ENCODE data around the gene SP8. TPM values are rescaled to one million over a fixed set of nuclear protein-coding genes. Genes with fewer than 3 reads are reported as not detected.

The SP8 gene
- polyA plus RNA-seq, 2 of the 4 experiments (the other 2 are of a cell fraction): not detected

- H3K9me3 ChIP-seq: no peaks in the 10 kb centered on the region
- CTCF ChIA-PET: interaction anchor here (0.6 to 1.0 kb wide), 2 partner anchors 54 to 220 kb away, joined by 3 read pairs; no protein-coding TSS in a partner anchor
- H3K4me2 ChIP-seq: no peak overlapping the region
- H3K27ac ChIP-seq: no peak overlapping the region
- H3K4me1 ChIP-seq: no peaks in the 10 kb centered on the region
- FAIRE-seq: no peak
- POLR2A ChIA-PET: no interaction called here
- TF ChIP-seq CHD2 (IDR thresholded peaks at IDR 0.05; ENCODE audit: low read length, partially characterized antibody) (no peak), NPAS2 (CRISPR knock-in tag; IDR thresholded peaks at IDR 0.05; ENCODE audit: borderline replicate concordance) (no peak), HOXA7 (CRISPR knock-in tag; IDR thresholded peaks at IDR 0.05) (no peak), E2F6 (IDR thresholded peaks at IDR 0.05; ENCODE audit: borderline replicate concordance, low read depth) (no peak), RNF2 (IDR thresholded peaks at IDR 0.05; ENCODE audit: borderline replicate concordance, low read depth) (no peak), POLR2A (IDR thresholded peaks at IDR 0.05; ENCODE audit: low read length) (no peak), TFCP2L1 (CRISPR knock-in tag; IDR thresholded peaks at IDR 0.05) (no peak), MYC (IDR thresholded peaks at IDR 0.05; ENCODE audit: borderline replicate concordance, low read length) (no peak), ZNF302 (CRISPR knock-in tag; IDR thresholded peaks at IDR 0.05) (no peak), CBX8 (IDR thresholded peaks at IDR 0.05) (no peak), BHLHE40 (IDR thresholded peaks at IDR 0.05; ENCODE audit: low read depth, low read length) (no peak), HOXB5 (CRISPR knock-in tag; IDR thresholded peaks at IDR 0.05) (no peak)
- no peak overlapping the region for H3K4me3 ChIP-seq
- no peak for DNase-seq (ENCODE audit: low read depth in 1 of 2, low spot score in 1 of 2)
- ATAC-seq: no peak
These were observed 45.3 kb upstream of the SP8 start for GRCh38 chr7:20831956-20832355.

GRCh38 chr7:20831451-20831850, 44.8 kb upstream of the SP8 start:
- FAIRE-seq: no peak
- DNase-seq (ENCODE audit: low read depth in 1 of 2, low spot score in 1 of 2): no peak
- no peak overlapping the region for H3K4me3 ChIP-seq
- ChIA-PET CTCF (interaction anchor here (0.6 kb wide), 1 partner anchor 219 kb away, joined by 3 read pairs; no protein-coding TSS in a partner anchor), POLR2A (no interaction called here)
- no peaks in the 10 kb centered on the region for H3K9me3 ChIP-seq
- no peak overlapping the region for H3K27ac ChIP-seq
- no peaks in the 10 kb centered on the region for H3K4me1 ChIP-seq
- ATAC-seq: no peak
- H3K4me2 ChIP-seq: no peak overlapping the region
- TF ChIP-seq SMC3 (IDR thresholded peaks at IDR 0.05) (no peak), ZSCAN20 (CRISPR knock-in tag; IDR thresholded peaks at IDR 0.05) (no peak), BCL3 (IDR thresholded peaks at IDR 0.05) (no peak), HEYL (CRISPR knock-in tag; IDR thresholded peaks at IDR 0.05) (no peak), ZC3H11A (IDR thresholded peaks at IDR 0.05) (no peak), E2F6 (IDR thresholded peaks at IDR 0.05; ENCODE audit: borderline replicate concordance, low read depth) (no peak), BHLHE40 (IDR thresholded peaks at IDR 0.05; ENCODE audit: low read depth, low read length) (no peak), ZFP36 (IDR thresholded peaks at IDR 0.05; ENCODE audit: borderline replicate concordance, partially characterized antibody) (no peak), RNF2 (IDR thresholded peaks at IDR 0.05; ENCODE audit: borderline replicate concordance, low read depth) (no peak), NPAS2 (CRISPR knock-in tag; IDR thresholded peaks at IDR 0.05; ENCODE audit: borderline replicate concordance) (no peak), MYC (IDR thresholded peaks at IDR 0.05; ENCODE audit: borderline replicate concordance, low read length) (no peak)

- H3K9me3 ChIP-seq: no peaks in the 10 kb centered on the region
- FAIRE-seq (no peak), ATAC-seq (no peak), DNase-seq (ENCODE audit: low read depth in 1 of 2, low spot score in 1 of 2) (no peak)
- H3K4me2 ChIP-seq: no peak overlapping the region
- H3K27ac ChIP-seq: no peak overlapping the region
- no peaks in the 10 kb centered on the region for H3K4me1 ChIP-seq
- 36% methylated on average over 3 of the region's 3 CpGs for WGBS (ENCODE audit: missing lambda C conversion rate)
- POLR2A ChIA-PET: no interaction called here
- no peak for TF ChIP-seq NPAS2 (CRISPR knock-in tag; IDR thresholded peaks at IDR 0.05; ENCODE audit: borderline replicate concordance)
- CTCF ChIA-PET: interaction anchor here (1.7 kb wide), 1 partner anchor 52 kb away, joined by 3 read pairs; no protein-coding TSS in a partner anchor
- H3K4me3 ChIP-seq: no peak overlapping the region
These were observed 42.3 kb upstream of the SP8 start for GRCh38 chr7:20828947-20829346.

- FAIRE-seq (no peak), ATAC-seq (no peak), DNase-seq (ENCODE audit: low read depth in 1 of 2, low spot score in 1 of 2) (no peak)
- WGBS (ENCODE audit: missing lambda C conversion rate): 32% methylated on average over 9 of the region's 9 CpGs
- POLR2A ChIA-PET: no interaction called here
- Histone ChIP-seq H3K4me3 (no peak overlapping the region), H3K4me2 (no peak overlapping the region), H3K27ac (no peak overlapping the region), H3K4me1 (no peaks in the 10 kb centered on the region), H3K9me3 (no peaks in the 10 kb centered on the region)
- CTCF ChIA-PET: no interaction called here
- TF ChIP-seq SMC3 (IDR thresholded peaks at IDR 0.05) (no peak), RAD21 (conservative IDR thresholded peaks at IDR 0.05 in 1 of 2, IDR thresholded peaks at IDR 0.05 in 1 of 2) (no peak), TFCP2L1 (CRISPR knock-in tag; IDR thresholded peaks at IDR 0.05) (no peak), SREBF2 (IDR thresholded peaks at IDR 0.05) (no peak), BHLHE40 (IDR thresholded peaks at IDR 0.05; ENCODE audit: low read depth, low read length) (no peak), KDM1A (IDR thresholded peaks at IDR 0.05; ENCODE audit: low read depth) (no peak), ZFP36 (IDR thresholded peaks at IDR 0.05; ENCODE audit: borderline replicate concordance, partially characterized antibody) (no peak), RFX5 (IDR thresholded peaks at IDR 0.05) (no peak), CTCF (IDR thresholded peaks at IDR 0.05) (no peak), HES2 (IDR thresholded peaks at IDR 0.05) (no peak)
These were observed 40.5 kb upstream of the SP8 start for GRCh38 chr7:20827172-20827571.
